Thyroid gland (tissue), 4 donors: ENCODE results near the gene TM9SF3.

ENCODE experiments used
- CTCF ChIP-seq, 6 experiments: fragments of 200-600 bp in 3 of 6; fragments of 450-650 bp in 3 of 6; sonication (generic) in 3 of 6; IDR thresholded peaks; one replicate each; pipeline ENCODE4 v1.5.1; 2016 to 2019; ENCODE audit warnings: antibody characterized with exemption in 6 of 6, mild to moderate bottlenecking in 2 of 6, inconsistent platforms in 1 of 6, moderate library complexity in 1 of 6
- POLR2A ChIP-seq, 2 donors: fragments of 450-650 bp; IDR thresholded peaks; one replicate each; pipeline ENCODE4 v1.6.1; 2017; ENCODE audit warnings: antibody characterized with exemption in 2 of 2, mild to moderate bottlenecking in 2 of 2, moderate library complexity in 1 of 2

- TF ChIP-seq CTCF (IDR thresholded peaks at IDR 0.05) (no peak), POLR2A (IDR thresholded peaks at IDR 0.05) (no peak)
Measured at GRCh38 chr10:96513305-96513697, 73.5 kb downstream of the TM9SF3 start.
